A549 treated with CpdA at 1 μM for 4 hours (cell line): ENCODE results near the gene PTPN9. TPM values are rescaled to one million over a fixed set of nuclear protein-coding genes. Genes with fewer than 3 reads are reported as not detected.

Experiments used
- total RNA-seq: library from RNA; stranded (reverse); fragments of 200-300 nt; extraction: Qiagen RNA extraction; gene quantifications from 5 replicates; pipeline ENCODE4 v1.2.3, GENCODE V29; 2022; ENCODE audit warnings: low read depth

Gene PTPN9
- 36.3 to 49.9 TPM (median 45.3 TPM) in 5 replicates for total RNA-seq

DNA sequence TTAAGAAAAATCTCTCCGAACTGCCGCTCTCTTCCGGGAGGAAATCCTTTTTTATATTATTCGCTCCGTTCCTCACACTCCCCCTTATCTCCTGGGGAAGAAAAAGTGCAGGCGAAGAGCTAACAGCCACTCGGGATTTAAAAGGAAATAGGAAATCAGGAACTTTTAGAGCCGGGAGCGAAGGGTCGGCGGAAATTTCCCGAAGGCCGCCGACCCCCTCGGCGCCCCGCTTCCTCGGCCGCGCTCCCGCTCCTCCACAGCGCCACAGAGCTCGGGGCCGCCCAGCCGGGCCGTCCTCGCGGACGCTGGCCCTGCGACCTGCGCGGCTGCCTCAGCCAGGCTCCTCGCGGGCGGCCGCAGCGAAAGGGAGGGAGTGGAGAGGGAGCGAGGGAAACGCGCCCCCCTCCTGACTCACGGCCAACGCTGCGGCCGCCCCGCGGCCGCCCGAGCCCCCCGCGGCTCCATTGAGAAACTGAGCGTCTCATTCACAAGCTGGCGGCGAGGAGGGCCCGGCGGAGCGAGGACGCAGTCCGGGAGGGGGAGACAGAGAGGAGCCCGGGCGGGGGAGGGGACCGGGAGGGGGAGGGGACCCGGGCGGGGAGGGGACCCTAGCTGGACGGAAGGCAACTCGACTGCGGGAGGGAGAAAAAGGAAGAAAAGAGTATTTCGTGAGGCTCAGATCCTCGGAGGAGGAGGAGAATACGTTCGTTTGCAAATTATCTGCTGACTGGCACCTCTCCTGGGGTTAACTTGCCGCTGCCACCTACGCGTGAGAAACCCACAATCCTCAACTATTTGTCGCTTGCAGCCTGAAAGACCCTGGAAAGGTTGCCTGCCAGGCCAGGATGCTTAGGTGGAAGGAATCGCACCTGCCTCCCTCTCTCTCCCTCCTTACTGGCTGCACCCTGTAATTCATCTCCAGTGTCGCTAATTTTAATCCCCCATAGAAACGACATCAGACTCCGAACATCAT, at the start of gene PTPN9:
Gene PTPN9, minus strand, starts transcription at position 368 of the 973 bp plus-strand sequence. CDS start 539 bp downstream, outside the sequence.

DNA sequence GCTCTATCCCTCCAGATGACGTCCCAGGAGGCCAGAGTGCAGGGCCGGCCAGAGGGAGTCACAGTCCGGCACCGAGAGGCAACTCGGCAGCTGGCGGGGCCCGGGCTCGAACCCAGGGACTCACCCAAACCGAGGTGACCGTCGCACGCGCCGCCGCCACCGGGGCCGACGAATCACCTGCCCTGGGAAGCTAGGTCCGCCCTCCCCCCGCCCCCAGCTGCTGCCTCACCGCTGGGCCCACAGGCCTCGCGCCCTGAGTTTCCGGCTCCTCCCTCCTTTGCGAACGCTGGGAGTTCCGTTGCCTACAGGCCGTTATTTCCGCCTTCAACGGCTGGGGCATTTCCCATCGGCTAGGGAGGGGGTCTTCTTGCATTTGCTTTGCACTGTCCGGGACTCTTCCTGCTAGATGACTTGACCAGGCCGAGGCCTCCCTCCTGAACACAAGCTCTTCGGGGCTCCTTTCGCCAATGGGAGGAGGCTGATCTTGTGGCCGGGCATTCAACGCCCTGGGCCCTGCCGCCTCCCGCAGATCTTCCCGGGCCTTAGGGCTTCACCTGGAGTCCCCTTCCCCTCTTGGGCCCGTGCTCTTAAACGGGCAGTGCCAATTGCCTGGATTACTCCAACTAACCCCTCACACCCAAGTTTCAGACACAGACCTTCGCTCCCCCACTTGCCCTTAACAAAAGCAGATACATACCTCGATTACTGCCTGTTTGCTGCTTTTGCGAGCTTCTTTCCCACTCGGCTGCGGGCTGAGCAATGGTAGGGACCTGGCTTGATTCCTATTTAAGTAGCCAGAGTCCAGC, 46.6 kb upstream of the PTPN9 start, which contains the start of gene SNUPN:
Gene SNUPN, minus strand, starts transcription at position 184 of the 806 bp plus-strand sequence. CDS start 4,674 bp downstream, outside the sequence.

GRCh38 chr15:75451674-75452363, 127.3 kb downstream of the PTPN9 start, which contains the start of gene SIN3A:
Gene SIN3A (minus strand): TSS chr15:75451690. CDS start chr15:75430375, 21,315 bp downstream.

Other genes starting within 250 kb of the PTPN9 start
- gene COMMD4, start 243.3 kb downstream of the PTPN9 start, total RNA-seq: 167 to 194 TPM (median 184 TPM) in 5 replicates
- 1.9 to 3.5 TPM (median 2.2 TPM) in 5 replicates for gene NEIL1, start 232.3 kb downstream of the PTPN9 start, total RNA-seq
- 64.3 to 95.6 TPM (median 73.4 TPM) in 5 replicates for gene MAN2C1, start 210.7 kb downstream of the PTPN9 start, total RNA-seq
- gene SIN3A, start 127.6 kb downstream of the PTPN9 start, total RNA-seq: 25.8 to 38.2 TPM (median 33.5 TPM) in 5 replicates
- gene SNUPN, start 46.4 kb upstream of the PTPN9 start, total RNA-seq: 31.5 to 35.0 TPM (median 33.5 TPM) in 5 replicates
- gene IMP3, start 60.9 kb upstream of the PTPN9 start, total RNA-seq: 91.4 to 134 TPM (median 131 TPM) in 5 replicates
- 12.8 to 17.0 TPM (median 16.1 TPM) in 5 replicates for gene SNX33, start 68.6 kb upstream of the PTPN9 start, total RNA-seq
- 0.09 to 0.13 TPM (median 0.12 TPM) in 5 replicates for gene CSPG4, start 133.5 kb upstream of the PTPN9 start, total RNA-seq